ENCODE data around the gene DST. TPM values are rescaled to one million over a fixed set of nuclear protein-coding genes. Genes with fewer than 3 reads are reported as not detected.

DST gene
- total RNA-seq, 1 experiment from 2014 or later: 71.8 TPM

- intact Hi-C loops (cut with micrococcal nuclease; ENCODE audit: unreplicated experiment): no loop called here
- TF ChIP-seq EZH2 (IDR thresholded peaks at IDR 0.05; ENCODE audit: borderline replicate concordance, low read depth, low read length, poor library complexity, severe bottlenecking) (no peak), CTCF (conservative IDR thresholded peaks at IDR 0.05; ENCODE audit: low read depth, low read length) (no peak)
- DNase-seq (ENCODE audit: low spot score): no peak
- H3K36me3 ChIP-seq (ENCODE audit: insufficient read depth, low read length, poor library complexity, severe bottlenecking): no peaks in the 10 kb centered on the region
- no peaks in the 10 kb centered on the region for H3K27me3 ChIP-seq (replicated peaks; ENCODE audit: insufficient read depth, low read depth, low read length, poor library complexity)
- no TSS peak for BruUV-seq (replicated peaks)
- ChIA-PET CTCF (no interaction called here), POLR2A (ENCODE audit: low non-redundant PET) (interaction anchor here (0.6 kb wide), 1 partner anchor 534 kb away, joined by 3 read pairs; the partner anchor contains the start of gene RAB23)
- no peak overlapping the region for H3K4me3 ChIP-seq (ENCODE audit: low read depth, low read length, poor library complexity, severe bottlenecking)
- H3K27ac ChIP-seq (ENCODE audit: low read depth, low read length, poor library complexity, severe bottlenecking): no peak overlapping the region
- H3K9me3 ChIP-seq (ENCODE audit: low read depth, low read length, poor library complexity, severe bottlenecking): no peaks in the 10 kb centered on the region
- peaks cover 35% of the 10 kb centered on the region for H3K4me1 ChIP-seq (ENCODE audit: insufficient read depth, low read length, poor library complexity, severe bottlenecking)
Measured at GRCh38 chr6:56688521-56688920, 45.8 kb upstream of the DST start.

- POLR2A ChIA-PET (ENCODE audit: low non-redundant PET): interaction anchor here (0.6 kb wide), 1 partner anchor 535 kb away, joined by 3 read pairs; the partner anchor contains the start of gene RAB23
- Histone ChIP-seq H3K4me3 (ENCODE audit: low read depth, low read length, poor library complexity, severe bottlenecking) (no peak overlapping the region), H3K4me1 (ENCODE audit: insufficient read depth, low read length, poor library complexity, severe bottlenecking) (peaks cover 27% of the 10 kb centered on the region), H3K9me3 (ENCODE audit: low read depth, low read length, poor library complexity, severe bottlenecking) (no peaks in the 10 kb centered on the region), H3K27me3 (replicated peaks; ENCODE audit: insufficient read depth, low read depth, low read length, poor library complexity) (no peaks in the 10 kb centered on the region), H3K27ac (ENCODE audit: low read depth, low read length, poor library complexity, severe bottlenecking) (no peak overlapping the region), H3K36me3 (ENCODE audit: insufficient read depth, low read length, poor library complexity, severe bottlenecking) (no peaks in the 10 kb centered on the region)
- BruUV-seq (replicated peaks): no TSS peak
- TF ChIP-seq CTCF (conservative IDR thresholded peaks at IDR 0.05; ENCODE audit: low read depth, low read length) (no peak), EZH2 (IDR thresholded peaks at IDR 0.05; ENCODE audit: borderline replicate concordance, low read depth, low read length, poor library complexity, severe bottlenecking) (no peak)
- DNase-seq (ENCODE audit: low spot score): no peak
- intact Hi-C loops (cut with micrococcal nuclease; ENCODE audit: unreplicated experiment): no loop called here
- CTCF ChIA-PET: no interaction called here
Measured at GRCh38 chr6:56687551-56687950, 44.9 kb upstream of the DST start.

- H3K4me1 ChIP-seq (ENCODE audit: insufficient read depth, low read length, poor library complexity, severe bottlenecking): peaks cover 18% of the 10 kb centered on the region
- TF ChIP-seq CTCF (conservative IDR thresholded peaks at IDR 0.05; ENCODE audit: low read depth, low read length) (no peak), EZH2 (IDR thresholded peaks at IDR 0.05; ENCODE audit: borderline replicate concordance, low read depth, low read length, poor library complexity, severe bottlenecking) (no peak)
- ChIA-PET CTCF (no interaction called here), POLR2A (ENCODE audit: low non-redundant PET) (no interaction called here)
- no TSS peak for BruUV-seq (replicated peaks)
- H3K27me3 ChIP-seq (replicated peaks; ENCODE audit: insufficient read depth, low read depth, low read length, poor library complexity): no peaks in the 10 kb centered on the region
- no peak overlapping the region for H3K27ac ChIP-seq (ENCODE audit: low read depth, low read length, poor library complexity, severe bottlenecking)
- H3K9me3 ChIP-seq (ENCODE audit: low read depth, low read length, poor library complexity, severe bottlenecking): no peaks in the 10 kb centered on the region
- no peak overlapping the region for H3K4me3 ChIP-seq (ENCODE audit: low read depth, low read length, poor library complexity, severe bottlenecking)
- no peak for DNase-seq (ENCODE audit: low spot score)
- intact Hi-C loops (cut with micrococcal nuclease; ENCODE audit: unreplicated experiment): no loop called here
- no peaks in the 10 kb centered on the region for H3K36me3 ChIP-seq (ENCODE audit: insufficient read depth, low read length, poor library complexity, severe bottlenecking)
Measured at GRCh38 chr6:56686429-56686828, 43.7 kb upstream of the DST start.
